Measurements from ENCODE around the gene LGALS12. TPM values are rescaled to one million over a fixed set of nuclear protein-coding genes. Genes with fewer than 3 reads are reported as not detected.
"Not testable (repeated sequence)": the region's sequence is repeated elsewhere in the genome, so short reads cannot be mapped to it uniquely, and the experiment has no call there.

Gene LGALS12
- total and polyA plus RNA-seq, 2 donors: 0.21 to 0.71 TPM

- WGBS: 96% methylated on average over 31 of the region's 31 CpGs
- peaks cover 25 to 42% of the 10 kb centered on the region in 2 donors for H3K4me1 ChIP-seq (ENCODE audit: control insufficient read depth in 2 of 2, insufficient read depth in 2 of 2, low read length in 2 of 2)
- DNase-seq (ENCODE audit: low read depth in 6 of 9, low spot score in 9 of 9); H3K27ac ChIP-seq (ENCODE audit: low read depth in 1 of 2, low read length in 1 of 2); H3K27me3 ChIP-seq (ENCODE audit: control insufficient read depth in 2 of 2, insufficient read depth in 1 of 2, low read length in 1 of 2); H3K4me3 ChIP-seq (ENCODE audit: low read length in 2 of 2); H3K9me3 ChIP-seq (ENCODE audit: control insufficient read depth in 2 of 2, insufficient read depth in 1 of 2, low read length in 1 of 2): not testable (repeated sequence)
- peaks cover 2 to 23% of the 10 kb centered on the region in 2 donors for H3K36me3 ChIP-seq (ENCODE audit: control insufficient read depth in 2 of 2, insufficient read depth in 2 of 2, low read length in 1 of 2)
These were observed 44.3 kb downstream of the LGALS12 start for GRCh38 chr11:63550156-63550700.

GRCh38 chr11:63551091-63551888 is 45.4 kb downstream of the LGALS12 start:
- Histone ChIP-seq H3K9me3 (ENCODE audit: control insufficient read depth in 2 of 2, insufficient read depth in 1 of 2, low read length in 1 of 2) (no peaks in the 10 kb centered on the region), H3K4me1 (ENCODE audit: control insufficient read depth in 2 of 2, insufficient read depth in 2 of 2, low read length in 2 of 2) (peaks cover 28 to 42% of the 10 kb centered on the region in 2 donors), H3K27me3 (ENCODE audit: control insufficient read depth in 2 of 2, insufficient read depth in 1 of 2, low read length in 1 of 2) (no peaks in the 10 kb centered on the region), H3K27ac (ENCODE audit: low read depth in 1 of 2, low read length in 1 of 2) (no peak overlapping the region), H3K4me3 (ENCODE audit: low read length in 2 of 2) (no peak overlapping the region), H3K36me3 (ENCODE audit: control insufficient read depth in 2 of 2, insufficient read depth in 2 of 2, low read length in 1 of 2) (peaks cover 2 to 13% of the 10 kb centered on the region in 2 donors)
- DNase-seq (ENCODE audit: low read depth in 6 of 9, low spot score in 9 of 9): peak in 1 of 9 donors; percentile 58
- whole genome bisulfite sequencing: 29% methylated on average over 27 of the region's 27 CpGs

GRCh38 chr11:63551889-63552266 is 46.0 kb downstream of the LGALS12 start:
- Histone ChIP-seq H3K9me3 (ENCODE audit: control insufficient read depth in 2 of 2, insufficient read depth in 1 of 2, low read length in 1 of 2) (no peaks in the 10 kb centered on the region), H3K4me3 (ENCODE audit: low read length in 2 of 2) (no peak overlapping the region), H3K4me1 (ENCODE audit: control insufficient read depth in 2 of 2, insufficient read depth in 2 of 2, low read length in 2 of 2) (peaks cover 30 to 42% of the 10 kb centered on the region in 2 donors), H3K27me3 (ENCODE audit: control insufficient read depth in 2 of 2, insufficient read depth in 1 of 2, low read length in 1 of 2) (no peaks in the 10 kb centered on the region), H3K36me3 (ENCODE audit: control insufficient read depth in 2 of 2, insufficient read depth in 2 of 2, low read length in 1 of 2) (peaks cover 0 to 10% of the 10 kb centered on the region in 2 donors), H3K27ac (ENCODE audit: low read depth in 1 of 2, low read length in 1 of 2) (peak overlapping the region in 1 of 2 donors; percentile 25)
- WGBS: 78% methylated on average over 6 of the region's 6 CpGs
- DNase-seq (ENCODE audit: low read depth in 6 of 9, low spot score in 9 of 9): peak in 1 of 9 donors; percentile 41

DNA sequence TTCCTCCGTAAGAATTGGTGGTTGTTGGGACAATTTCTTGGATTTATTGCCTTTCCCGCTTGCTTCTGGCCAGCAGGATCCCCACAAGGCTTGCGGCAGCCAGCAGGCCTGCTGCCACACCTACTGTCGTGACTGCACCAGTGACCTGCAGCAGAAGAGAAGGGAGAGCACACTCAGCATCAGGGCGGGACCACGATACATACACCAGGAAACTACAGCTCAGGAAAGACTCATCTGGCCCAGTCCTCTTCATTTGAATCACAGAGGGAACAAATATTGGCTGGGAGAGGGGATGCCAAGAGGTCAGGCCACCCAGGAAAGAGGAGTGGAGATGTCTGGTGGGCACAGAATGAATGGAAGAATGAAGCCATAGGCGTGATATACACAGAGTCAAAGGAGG is 47.0 kb downstream of the LGALS12 start:
- WGBS: 92% methylated on average over 7 of the region's 7 CpGs

GRCh38 chr11:63553759-63554158 is 47.9 kb downstream of the LGALS12 start:
- WGBS: 5% methylated on average over 8 of the region's 8 CpGs
- H3K27me3 ChIP-seq (ENCODE audit: control insufficient read depth in 2 of 2, insufficient read depth in 1 of 2, low read length in 1 of 2): no peaks in the 10 kb centered on the region
- H3K27ac ChIP-seq (ENCODE audit: low read depth in 1 of 2, low read length in 1 of 2): peak overlapping the region; percentile 84 to 93
- peak in 4 of 9 donors; percentile 54 to 84 (median 62) for DNase-seq (ENCODE audit: low read depth in 6 of 9, low spot score in 9 of 9)
- H3K9me3 ChIP-seq (ENCODE audit: control insufficient read depth in 2 of 2, insufficient read depth in 1 of 2, low read length in 1 of 2): no peaks in the 10 kb centered on the region
- peaks cover 0 to 2% of the 10 kb centered on the region in 2 donors for H3K36me3 ChIP-seq (ENCODE audit: control insufficient read depth in 2 of 2, insufficient read depth in 2 of 2, low read length in 1 of 2)
- H3K4me3 ChIP-seq (ENCODE audit: low read length in 2 of 2): no peak overlapping the region
- H3K4me1 ChIP-seq (ENCODE audit: control insufficient read depth in 2 of 2, insufficient read depth in 2 of 2, low read length in 2 of 2): peaks cover 30 to 42% of the 10 kb centered on the region in 2 donors

More for the DNA sequence above, 47.0 kb downstream of the LGALS12 start:
- H3K9me3 ChIP-seq (ENCODE audit: control insufficient read depth in 2 of 2, insufficient read depth in 1 of 2, low read length in 1 of 2): no peaks in the 10 kb centered on the region
- DNase-seq (ENCODE audit: low read depth in 6 of 9, low spot score in 9 of 9): no peak
- no peak overlapping the region for H3K4me3 ChIP-seq (ENCODE audit: low read length in 2 of 2)
- no peaks in the 10 kb centered on the region for H3K27me3 ChIP-seq (ENCODE audit: control insufficient read depth in 2 of 2, insufficient read depth in 1 of 2, low read length in 1 of 2)
- peaks cover 0 to 2% of the 10 kb centered on the region in 2 donors for H3K36me3 ChIP-seq (ENCODE audit: control insufficient read depth in 2 of 2, insufficient read depth in 2 of 2, low read length in 1 of 2)
- peak overlapping the region in 1 of 2 donors; percentile 15 for H3K27ac ChIP-seq (ENCODE audit: low read depth in 1 of 2, low read length in 1 of 2)
- H3K4me1 ChIP-seq (ENCODE audit: control insufficient read depth in 2 of 2, insufficient read depth in 2 of 2, low read length in 2 of 2): peaks cover 30 to 42% of the 10 kb centered on the region in 2 donors

DNA sequence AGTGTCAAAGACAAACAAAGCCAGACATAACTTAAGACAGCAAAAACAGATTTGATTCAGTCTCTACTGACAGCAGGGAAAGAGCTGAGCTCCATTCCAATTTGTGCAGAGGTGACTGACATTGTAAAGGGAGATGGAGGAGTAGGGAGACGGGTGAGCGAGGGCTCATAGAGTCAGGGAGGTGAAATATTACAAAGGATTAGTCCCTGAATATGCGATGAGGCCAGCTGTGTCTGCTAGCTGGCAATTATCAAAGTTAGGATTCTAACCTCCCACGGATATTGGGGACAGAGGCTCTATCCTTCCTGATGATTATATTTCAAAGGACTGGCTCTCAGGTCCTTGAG is 49.0 kb downstream of the LGALS12 start:
- 92% methylated on average over 4 of the region's 4 CpGs for WGBS
- Histone ChIP-seq H3K4me3 (ENCODE audit: low read length in 2 of 2) (no peak overlapping the region), H3K27ac (ENCODE audit: low read depth in 1 of 2, low read length in 1 of 2) (no peak overlapping the region), H3K27me3 (ENCODE audit: control insufficient read depth in 2 of 2, insufficient read depth in 1 of 2, low read length in 1 of 2) (no peaks in the 10 kb centered on the region), H3K36me3 (ENCODE audit: control insufficient read depth in 2 of 2, insufficient read depth in 2 of 2, low read length in 1 of 2) (peaks cover 0 to 2% of the 10 kb centered on the region in 2 donors), H3K9me3 (ENCODE audit: control insufficient read depth in 2 of 2, insufficient read depth in 1 of 2, low read length in 1 of 2) (no peaks in the 10 kb centered on the region), H3K4me1 (ENCODE audit: control insufficient read depth in 2 of 2, insufficient read depth in 2 of 2, low read length in 2 of 2) (peaks cover 30 to 43% of the 10 kb centered on the region in 2 donors)
- no peak for DNase-seq (ENCODE audit: low read depth in 6 of 9, low spot score in 9 of 9)

- no peak for DNase-seq (ENCODE audit: low read depth in 6 of 9, low spot score in 9 of 9)
- WGBS: 77% methylated on average over 7 of the region's 7 CpGs
- no peak overlapping the region for H3K4me3 ChIP-seq (ENCODE audit: low read length in 2 of 2)
- H3K36me3 ChIP-seq (ENCODE audit: control insufficient read depth in 2 of 2, insufficient read depth in 2 of 2, low read length in 1 of 2): peaks cover 0 to 2% of the 10 kb centered on the region in 2 donors
- no peaks in the 10 kb centered on the region for H3K27me3 ChIP-seq (ENCODE audit: control insufficient read depth in 2 of 2, insufficient read depth in 1 of 2, low read length in 1 of 2)
- no peak overlapping the region for H3K27ac ChIP-seq (ENCODE audit: low read depth in 1 of 2, low read length in 1 of 2)
- H3K4me1 ChIP-seq (ENCODE audit: control insufficient read depth in 2 of 2, insufficient read depth in 2 of 2, low read length in 2 of 2): peaks cover 41 to 51% of the 10 kb centered on the region in 2 donors
- H3K9me3 ChIP-seq (ENCODE audit: control insufficient read depth in 2 of 2, insufficient read depth in 1 of 2, low read length in 1 of 2): no peaks in the 10 kb centered on the region
These were observed 50.6 kb downstream of the LGALS12 start for GRCh38 chr11:63556404-63557013.

- no peaks in the 10 kb centered on the region for H3K9me3 ChIP-seq (ENCODE audit: control insufficient read depth in 2 of 2, insufficient read depth in 1 of 2, low read length in 1 of 2)
- H3K4me1 ChIP-seq (ENCODE audit: control insufficient read depth in 2 of 2, insufficient read depth in 2 of 2, low read length in 2 of 2): peaks cover 33 to 41% of the 10 kb centered on the region in 2 donors
- WGBS: 93% methylated on average over 7 of the region's 7 CpGs
- H3K4me3 ChIP-seq (ENCODE audit: low read length in 2 of 2): no peak overlapping the region
- DNase-seq (ENCODE audit: low read depth in 6 of 9, low spot score in 9 of 9): no peak
- H3K27me3 ChIP-seq (ENCODE audit: control insufficient read depth in 2 of 2, insufficient read depth in 1 of 2, low read length in 1 of 2): no peaks in the 10 kb centered on the region
- H3K36me3 ChIP-seq (ENCODE audit: control insufficient read depth in 2 of 2, insufficient read depth in 2 of 2, low read length in 1 of 2): peaks cover 0 to 2% of the 10 kb centered on the region in 2 donors
- no peak overlapping the region for H3K27ac ChIP-seq (ENCODE audit: low read depth in 1 of 2, low read length in 1 of 2)
These were observed 51.7 kb downstream of the LGALS12 start for GRCh38 chr11:63557570-63557969.
